GM12875 (cell line): ENCODE results near the gene ZNF780A.

ENCODE experiments used
- H3K4me3 ChIP-seq: one replicate; pipeline ENCODE4 v1.5.1; 2011; ENCODE audit warnings: low read depth, low read length, control low read depth
- CTCF ChIP-seq: IDR thresholded peaks from 2 replicates; pipeline ENCODE4 v1.5.1; 2011; ENCODE audit warnings: low read depth, mild to moderate bottlenecking, control low read depth, inconsistent platforms, low read length, moderate library complexity, borderline replicate concordance; ENCODE audit not compliant: insufficient read depth

The ZNF780A gene

GRCh38 chr19:40033989-40034560 lies 56.7 kb downstream of the ZNF780A start:
- TF ChIP-seq CTCF = no peak
- no peak overlapping the region for H3K4me3 ChIP-seq

GRCh38 chr19:40026597-40026970 lies 64.2 kb downstream of the ZNF780A start:
- no peak overlapping the region for H3K4me3 ChIP-seq
- no peak for TF ChIP-seq CTCF

- TF ChIP-seq CTCF = no peak
Observed at GRCh38 chr19:40025938-40026596, 64.7 kb downstream of the ZNF780A start.

GRCh38 chr19:40023969-40024368 lies 66.8 kb downstream of the ZNF780A start:
- TF ChIP-seq CTCF = no peak
- no peak overlapping the region for H3K4me3 ChIP-seq

More at GRCh38 chr19:40025938-40026596, 64.7 kb downstream of the ZNF780A start:
- no peak overlapping the region for H3K4me3 ChIP-seq
